Ectodermal cell (in vitro differentiated cells): ENCODE data around the gene ZNF124.
A peak's percentile ranks its signal among the peaks of the same experiment; 100 is the strongest.

Source experiments
- H3K27ac ChIP-seq: 2 replicates; pipeline ENCODE4 v1.7.0; 2013; ENCODE audit warnings: mild to moderate bottlenecking, low read depth, low read length; ENCODE audit not compliant: insufficient read depth, poor library complexity, severe bottlenecking
- H3K27me3 ChIP-seq: 2 replicates; pipeline ENCODE4 v1.7.0; 2013; ENCODE audit warnings: mild to moderate bottlenecking, low read length; ENCODE audit not compliant: insufficient read depth, control insufficient read depth, poor library complexity, severe bottlenecking
- H3K36me3 ChIP-seq: one replicate; pipeline ENCODE4 v1.7.0; 2013; ENCODE audit warnings: low read length; ENCODE audit not compliant: control insufficient read depth, insufficient read depth
- H3K4me1 ChIP-seq: one replicate; pipeline ENCODE4 v1.7.0; 2013; ENCODE audit warnings: low read length; ENCODE audit not compliant: control insufficient read depth, insufficient read depth
- H3K4me3 ChIP-seq: 2 replicates; pipeline ENCODE4 v1.7.0; 2013; ENCODE audit warnings: low read depth, low read length, control low read depth; ENCODE audit not compliant: insufficient read depth
- H3K9me3 ChIP-seq: 2 replicates; pipeline ENCODE4 v1.7.0; 2013; ENCODE audit warnings: mild to moderate bottlenecking, low read length, moderate library complexity; ENCODE audit not compliant: control insufficient read depth
- WGBS, 2 experiments: methylation state at CpG; one replicate each; pipeline ENCODE4 v1.1.7; 2013; ENCODE audit warnings: missing lambda C conversion rate in 2 of 2; 5-methylcytosine and 5-hydroxymethylcytosine counted together

ZNF124 gene

DNA sequence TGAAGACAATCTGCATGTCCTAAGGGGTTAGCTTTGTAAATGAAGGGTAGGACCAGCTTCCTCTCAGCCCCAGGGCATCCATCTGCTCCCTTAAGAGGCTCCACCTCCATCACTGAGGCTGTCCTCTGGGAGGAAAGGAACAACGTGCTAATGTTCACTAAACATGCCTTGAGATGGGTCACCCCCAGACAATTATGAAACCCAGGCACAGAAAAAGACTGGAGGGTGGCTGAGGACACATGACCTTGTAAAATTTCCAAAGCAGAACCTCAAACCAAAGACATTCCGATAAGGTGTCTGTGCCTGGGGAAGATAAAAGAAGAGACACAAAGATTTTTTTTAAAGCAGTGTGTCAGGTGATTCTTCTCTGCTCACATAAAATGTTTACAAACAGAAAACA, 37.6 kb upstream of the ZNF124 start:
- Histone ChIP-seq H3K27ac (no peak overlapping the region), H3K27me3 (no peaks in the 10 kb centered on the region), H3K36me3 (no peaks in the 10 kb centered on the region), H3K4me1 (peaks cover 11% of the 10 kb centered on the region), H3K9me3 (no peaks in the 10 kb centered on the region), H3K4me3 (peak overlapping the region; percentile 81)
- 43 to 53% methylated on average over 2 of the region's 2 CpGs for WGBS, 2 experiments

- peaks cover 4% of the 10 kb centered on the region for H3K4me1 ChIP-seq
- H3K36me3 ChIP-seq = peaks cover 1% of the 10 kb centered on the region
- H3K27me3 ChIP-seq = no peaks in the 10 kb centered on the region
- H3K4me3 ChIP-seq = no peak overlapping the region
- WGBS, 2 experiments = 90 to 94% methylated on average over 7 of the region's 7 CpGs
- H3K27ac ChIP-seq = no peak overlapping the region
- H3K9me3 ChIP-seq = no peaks in the 10 kb centered on the region
Observed at GRCh38 chr1:247204177-247204647, 32.4 kb upstream of the ZNF124 start.

DNA sequence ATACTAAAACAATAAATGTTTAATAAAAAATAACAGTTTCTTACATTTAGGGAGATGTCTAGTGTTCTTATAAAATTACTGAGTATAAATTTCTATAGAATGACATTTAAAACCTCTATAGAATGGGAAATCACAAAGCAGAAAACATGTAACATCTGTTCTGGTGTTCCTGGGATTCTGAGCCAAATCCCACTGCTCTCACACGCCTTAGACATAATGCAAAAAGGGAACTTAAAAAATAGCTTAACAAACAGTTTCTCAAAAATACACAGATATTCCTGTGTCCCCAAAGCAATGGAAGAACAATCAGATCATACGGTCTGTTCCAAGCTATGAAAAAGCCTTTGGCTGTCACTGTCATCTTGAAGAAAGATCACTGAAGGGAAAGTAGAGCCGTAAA, 27.0 kb upstream of the ZNF124 start:
- no peak overlapping the region for H3K27ac ChIP-seq
- H3K4me1 ChIP-seq = no peaks in the 10 kb centered on the region
- peaks cover 6% of the 10 kb centered on the region for H3K36me3 ChIP-seq
- H3K4me3 ChIP-seq = no peak overlapping the region
- WGBS, 2 experiments = 80% methylated on average over 3 of the region's 3 CpGs
- no peaks in the 10 kb centered on the region for H3K9me3 ChIP-seq
- no peaks in the 10 kb centered on the region for H3K27me3 ChIP-seq

- H3K27ac ChIP-seq = no peak overlapping the region
- no peak overlapping the region for H3K4me3 ChIP-seq
- peaks cover 13% of the 10 kb centered on the region for H3K36me3 ChIP-seq
- H3K9me3 ChIP-seq = no peaks in the 10 kb centered on the region
- no peaks in the 10 kb centered on the region for H3K4me1 ChIP-seq
- H3K27me3 ChIP-seq = no peaks in the 10 kb centered on the region
Observed at GRCh38 chr1:247193958-247194357, 22.1 kb upstream of the ZNF124 start.

GRCh38 chr1:247189981-247190798, 18.4 kb upstream of the ZNF124 start:
- Histone ChIP-seq H3K27me3 (no peaks in the 10 kb centered on the region), H3K4me3 (no peak overlapping the region), H3K4me1 (no peaks in the 10 kb centered on the region), H3K36me3 (peaks cover 10% of the 10 kb centered on the region), H3K27ac (no peak overlapping the region), H3K9me3 (no peaks in the 10 kb centered on the region)
- 82% methylated on average over 1 of the region's 2 CpGs; no CpG with 5 or more reads in 1 of the 2 experiments for WGBS, 2 experiments

GRCh38 chr1:247185667-247186066, 13.8 kb upstream of the ZNF124 start:
- no peaks in the 10 kb centered on the region for H3K27me3 ChIP-seq
- H3K27ac ChIP-seq = no peak overlapping the region
- no peak overlapping the region for H3K4me3 ChIP-seq
- no peaks in the 10 kb centered on the region for H3K4me1 ChIP-seq
- no peaks in the 10 kb centered on the region for H3K9me3 ChIP-seq
- peaks cover 4% of the 10 kb centered on the region for H3K36me3 ChIP-seq
- 88 to 94% methylated on average over 2 to 4 of the region's 4 CpGs for WGBS, 2 experiments

- no peak overlapping the region for H3K4me3 ChIP-seq
- no peaks in the 10 kb centered on the region for H3K36me3 ChIP-seq
- no peaks in the 10 kb centered on the region for H3K9me3 ChIP-seq
- H3K27me3 ChIP-seq = no peaks in the 10 kb centered on the region
- H3K4me1 ChIP-seq = no peaks in the 10 kb centered on the region
- no peak overlapping the region for H3K27ac ChIP-seq
- 94 to 95% methylated on average over 4 of the region's 4 CpGs for WGBS, 2 experiments
Observed at GRCh38 chr1:247184254-247184653, 12.4 kb upstream of the ZNF124 start.

DNA sequence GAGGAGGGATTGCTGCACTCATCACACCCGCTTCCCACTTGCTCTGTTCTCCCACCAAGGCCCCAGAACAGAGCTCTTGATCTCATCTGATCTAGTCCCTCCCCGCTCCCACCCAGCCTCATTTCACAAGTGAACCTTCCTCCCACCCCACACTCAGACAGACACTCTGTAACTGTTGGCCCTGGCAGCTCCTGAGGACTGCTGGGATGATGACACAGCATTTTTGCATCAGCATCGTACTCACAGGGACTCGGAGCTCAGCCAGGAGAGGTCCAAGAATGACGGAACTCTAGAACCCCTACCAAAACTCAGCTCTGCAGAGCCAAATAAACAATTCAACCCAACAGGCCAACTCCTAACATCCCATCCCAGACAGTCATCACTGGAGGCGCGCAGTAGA, 11.2 kb upstream of the ZNF124 start:
- Histone ChIP-seq H3K36me3 (no peaks in the 10 kb centered on the region), H3K27ac (no peak overlapping the region), H3K27me3 (no peaks in the 10 kb centered on the region), H3K4me3 (no peak overlapping the region), H3K9me3 (no peaks in the 10 kb centered on the region), H3K4me1 (no peaks in the 10 kb centered on the region)
- WGBS, 2 experiments = 90% methylated on average over 7 of the region's 7 CpGs

- Histone ChIP-seq H3K27ac (no peak overlapping the region), H3K4me3 (no peak overlapping the region), H3K27me3 (no peaks in the 10 kb centered on the region), H3K9me3 (no peaks in the 10 kb centered on the region), H3K4me1 (no peaks in the 10 kb centered on the region), H3K36me3 (no peaks in the 10 kb centered on the region)
- WGBS, 2 experiments = 93 to 95% methylated on average over 5 of the region's 5 CpGs
Observed at GRCh38 chr1:247180581-247180980, 8.8 kb upstream of the ZNF124 start.

DNA sequence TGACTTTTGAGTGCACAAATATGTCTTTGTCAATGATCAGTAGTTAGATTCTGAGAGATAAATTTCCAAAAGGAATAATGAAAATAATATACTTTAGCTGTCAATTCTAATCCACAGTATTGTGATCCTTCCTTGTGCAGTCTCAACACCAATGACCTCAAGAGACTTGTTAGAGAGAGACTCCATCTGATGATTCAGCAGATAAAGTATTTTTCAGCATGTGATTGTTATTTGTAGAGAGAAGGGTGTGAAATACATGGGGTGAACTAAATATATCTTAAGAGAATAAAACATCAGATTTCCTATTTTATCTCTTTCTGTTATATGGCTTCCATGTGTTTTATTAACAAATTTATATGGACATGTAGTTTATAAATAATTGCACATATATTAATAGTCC, 5.9 kb upstream of the ZNF124 start:
- Histone ChIP-seq H3K4me3 (no peak overlapping the region), H3K36me3 (no peaks in the 10 kb centered on the region), H3K4me1 (no peaks in the 10 kb centered on the region), H3K27ac (no peak overlapping the region), H3K27me3 (peaks cover 4% of the 10 kb centered on the region), H3K9me3 (no peaks in the 10 kb centered on the region)
